Bronchial epithelial cell (primary cell): ENCODE measurements around the gene POLR3B. TPM values are rescaled to one million over a fixed set of nuclear protein-coding genes. Genes with fewer than 3 reads are reported as not detected.

Experiments
- DNase-seq: peaks from one replicate; pipeline ENCODE4 v3.0.0-alpha.2; 2010; ENCODE audit warnings: low read depth
- FAIRE-seq: peaks from 2 replicates; lab custom pipeline; 2011; peaks lifted over from hg19 to GRCh38; lab: Jason Lieb, UNC
- H3K27me3 ChIP-seq: 2 replicates; pipeline ENCODE4 v1.5.1; 2011; ENCODE audit warnings: low read length; ENCODE audit not compliant: control insufficient read depth, insufficient read depth
- H3K36me3 ChIP-seq: 2 replicates; pipeline ENCODE4 v1.5.1; 2011; ENCODE audit warnings: low read length; ENCODE audit not compliant: control insufficient read depth, insufficient read depth
- H3K4me3 ChIP-seq: 2 replicates; pipeline ENCODE4 v1.5.1; 2011; ENCODE audit warnings: mild to moderate bottlenecking, low read depth, low read length, control low read depth
- total RNA-seq: library from RNA; depleted of rRNA; stranded (reverse); fragments of >200 nt; gene quantifications from 2 replicates; pipeline ENCODE4 v1.2.1, GENCODE V29; 2014
- TF ChIP-seq, protein P1 (sequence below): IDR thresholded peaks from 2 replicates; pipeline ENCODE4 v1.5.1; 2011; ENCODE audit warnings: mild to moderate bottlenecking, moderate library complexity, low read length, control low read depth, inconsistent platforms; ENCODE audit not compliant: insufficient read depth, severe bottlenecking

POLR3B gene
- total RNA-seq, 1 donor from 2014 or later, result 9.7 TPM

DNA sequence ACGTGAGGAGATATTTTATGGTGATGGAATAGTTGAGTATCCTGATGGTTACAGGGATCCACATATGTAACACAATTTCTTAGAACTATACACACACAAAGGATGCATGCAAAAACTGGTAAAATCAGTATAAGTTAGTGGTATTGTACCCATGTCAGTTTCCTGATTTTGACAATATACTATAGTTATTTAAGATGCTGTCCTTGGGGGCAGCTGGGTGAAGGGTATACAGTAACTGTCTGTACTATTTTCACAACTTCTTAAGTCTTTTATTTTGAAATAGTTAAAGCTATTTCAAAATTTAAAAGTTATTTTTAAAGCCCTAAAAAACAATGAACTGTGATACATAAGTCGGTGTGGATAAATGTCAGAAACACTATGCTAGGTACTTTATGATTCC is 24.5 kb upstream of the POLR3B start:
- H3K36me3 ChIP-seq, result no peaks in the 10 kb centered on the region
- no peaks in the 10 kb centered on the region for H3K27me3 ChIP-seq
- TF ChIP-seq, protein P1, sequence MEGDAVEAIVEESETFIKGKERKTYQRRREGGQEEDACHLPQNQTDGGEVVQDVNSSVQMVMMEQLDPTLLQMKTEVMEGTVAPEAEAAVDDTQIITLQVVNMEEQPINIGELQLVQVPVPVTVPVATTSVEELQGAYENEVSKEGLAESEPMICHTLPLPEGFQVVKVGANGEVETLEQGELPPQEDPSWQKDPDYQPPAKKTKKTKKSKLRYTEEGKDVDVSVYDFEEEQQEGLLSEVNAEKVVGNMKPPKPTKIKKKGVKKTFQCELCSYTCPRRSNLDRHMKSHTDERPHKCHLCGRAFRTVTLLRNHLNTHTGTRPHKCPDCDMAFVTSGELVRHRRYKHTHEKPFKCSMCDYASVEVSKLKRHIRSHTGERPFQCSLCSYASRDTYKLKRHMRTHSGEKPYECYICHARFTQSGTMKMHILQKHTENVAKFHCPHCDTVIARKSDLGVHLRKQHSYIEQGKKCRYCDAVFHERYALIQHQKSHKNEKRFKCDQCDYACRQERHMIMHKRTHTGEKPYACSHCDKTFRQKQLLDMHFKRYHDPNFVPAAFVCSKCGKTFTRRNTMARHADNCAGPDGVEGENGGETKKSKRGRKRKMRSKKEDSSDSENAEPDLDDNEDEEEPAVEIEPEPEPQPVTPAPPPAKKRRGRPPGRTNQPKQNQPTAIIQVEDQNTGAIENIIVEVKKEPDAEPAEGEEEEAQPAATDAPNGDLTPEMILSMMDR, result no peak
- DNase-seq (no peak), FAIRE-seq (no peak)
- no peak overlapping the region for H3K4me3 ChIP-seq

DNA sequence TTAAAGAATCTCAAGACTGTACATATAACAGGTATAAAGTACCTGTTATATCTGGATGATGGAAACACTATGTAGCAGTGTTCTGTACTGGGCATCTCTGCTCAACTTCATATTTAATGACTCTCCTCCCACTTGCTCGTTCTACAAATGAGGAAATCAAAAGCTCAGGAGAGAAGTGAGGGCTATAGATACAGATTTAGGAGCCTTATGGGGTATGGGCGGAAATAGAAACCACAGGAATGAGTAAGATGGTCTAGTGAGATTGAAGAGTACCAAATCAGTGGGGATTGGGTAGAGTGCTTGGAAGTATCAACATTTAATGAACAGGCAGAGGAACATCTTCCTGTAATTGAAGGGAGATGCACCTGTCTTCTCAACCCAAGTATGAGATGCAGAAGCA is 23.8 kb upstream of the POLR3B start:
- Histone ChIP-seq H3K36me3 (no peaks in the 10 kb centered on the region), H3K27me3 (no peaks in the 10 kb centered on the region), H3K4me3 (no peak overlapping the region)
- FAIRE-seq, result no peak
- no peak for DNase-seq
- TF ChIP-seq, protein P1, result no peak

DNA sequence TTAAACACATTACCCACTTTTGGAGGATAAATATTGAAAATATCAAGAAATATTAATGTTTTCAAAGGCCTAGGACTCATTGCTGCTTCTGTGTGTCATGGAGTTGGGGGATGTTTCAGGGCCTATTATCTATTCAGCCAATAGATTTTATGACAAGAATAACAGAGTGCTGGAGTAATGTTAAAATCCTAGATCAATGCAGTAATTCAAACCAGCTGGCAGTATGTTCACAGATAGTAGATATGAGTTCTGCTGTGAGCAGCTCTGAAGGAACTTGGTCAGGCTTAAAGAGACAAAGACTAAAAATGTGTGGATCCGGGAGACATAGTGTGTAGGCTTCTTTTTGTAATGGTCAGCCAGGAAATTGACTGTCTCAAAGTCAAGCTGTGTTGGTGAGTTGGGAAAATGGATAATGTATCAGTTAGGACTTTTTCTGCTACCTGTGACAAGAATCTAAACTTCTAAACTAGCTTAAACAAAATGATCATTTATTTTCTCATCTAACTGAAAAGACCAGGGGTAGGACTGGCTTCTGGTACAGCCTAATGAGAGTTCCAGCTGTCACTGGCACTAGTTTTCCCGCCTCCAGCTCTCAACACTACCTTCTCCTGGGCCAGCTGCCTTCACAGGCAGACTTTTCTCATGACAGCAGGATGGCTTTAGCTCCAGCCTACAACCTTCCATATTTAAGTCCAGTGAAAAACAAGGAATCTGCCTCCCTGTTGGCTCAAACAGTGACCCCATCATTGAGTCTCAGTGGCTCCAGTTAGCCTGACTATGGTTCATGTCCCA is 16.3 kb upstream of the POLR3B start:
- Histone ChIP-seq H3K4me3 (no peak overlapping the region), H3K36me3 (no peaks in the 10 kb centered on the region), H3K27me3 (no peaks in the 10 kb centered on the region)
- DNase-seq, result no peak
- no peak for FAIRE-seq
- TF ChIP-seq, protein P1, result no peak

DNA sequence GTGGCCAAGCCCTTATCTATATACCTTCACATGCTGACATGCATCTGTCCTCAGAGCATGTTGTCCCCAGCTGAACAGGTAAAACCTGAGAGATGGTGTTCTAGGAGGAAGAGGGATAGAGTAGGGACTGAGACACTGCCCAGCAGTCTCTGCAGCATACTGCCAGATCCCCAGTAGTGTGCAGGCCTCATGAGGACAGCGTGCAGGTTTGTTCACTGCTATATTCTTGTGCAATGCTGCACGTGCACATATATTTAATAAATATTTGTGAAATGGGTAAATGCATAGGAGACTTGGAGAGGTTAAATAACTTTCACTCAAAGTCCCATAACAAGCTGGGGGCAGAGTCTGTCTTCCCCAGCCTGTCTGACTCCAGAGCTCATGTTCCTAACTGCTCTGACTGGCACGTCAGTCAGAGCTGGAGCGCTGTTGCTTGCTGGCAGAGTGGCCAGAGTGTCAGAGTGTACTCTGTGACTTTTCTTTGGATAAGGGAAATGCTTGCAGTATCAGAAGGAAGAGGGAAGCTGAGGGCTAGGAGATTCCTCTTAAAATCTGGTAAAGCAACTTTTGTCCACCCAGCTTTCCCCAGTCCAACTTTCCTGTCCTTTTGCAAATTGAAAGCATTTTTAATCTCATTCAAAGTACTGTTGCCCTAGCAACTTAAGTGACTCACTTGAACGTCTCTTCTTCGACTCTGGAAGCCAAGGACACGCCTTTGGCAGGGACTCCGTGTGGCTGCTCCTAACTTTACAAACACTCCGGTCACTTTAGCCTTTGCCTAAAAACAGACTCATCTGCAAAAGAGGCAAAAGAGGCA is 14.9 kb upstream of the POLR3B start:
- peak; percentile 69 for DNase-seq
- Histone ChIP-seq H3K4me3 (no peak overlapping the region), H3K36me3 (no peaks in the 10 kb centered on the region), H3K27me3 (no peaks in the 10 kb centered on the region)
- FAIRE-seq, result no peak
- TF ChIP-seq, protein P1, result no peak

DNA sequence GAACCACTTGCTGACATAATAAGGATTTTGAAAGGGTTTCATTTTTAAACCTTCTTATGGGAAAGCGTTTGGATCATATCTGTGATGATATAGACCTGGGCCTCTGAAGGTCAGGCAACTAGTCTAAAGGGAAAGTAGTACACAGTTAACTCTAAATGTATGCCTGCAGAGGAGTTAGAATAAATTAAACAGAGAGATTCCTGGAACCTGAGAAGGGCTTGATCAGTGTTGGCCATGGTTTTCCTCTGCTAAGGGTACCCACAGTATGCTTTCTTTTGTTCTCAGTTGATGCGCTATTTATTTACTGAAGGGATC is 14.4 kb upstream of the POLR3B start:
- TF ChIP-seq, protein P1, result no peak
- no peak for DNase-seq
- H3K4me3 ChIP-seq, result no peak overlapping the region
- no peaks in the 10 kb centered on the region for H3K36me3 ChIP-seq
- H3K27me3 ChIP-seq, result no peaks in the 10 kb centered on the region
- no peak for FAIRE-seq
